Skeletal muscle tissue (tissue), 4 donors: ENCODE results near the gene SLC19A1. TPM values are rescaled to one million over a fixed set of nuclear protein-coding genes. Genes with fewer than 3 reads are reported as not detected.

ENCODE experiments used
- H3K27ac ChIP-seq: one replicate; pipeline ENCODE4 v1.7.0; 2013; ENCODE audit warnings: mild to moderate bottlenecking, low read depth, low read length, inconsistent platforms
- H3K27me3 ChIP-seq, 3 donors: one replicate each; pipeline ENCODE4 v1.7.0; 2013; ENCODE audit warnings: low read length in 3 of 3; ENCODE audit not compliant: control insufficient read depth in 3 of 3, insufficient read depth in 3 of 3
- H3K36me3 ChIP-seq, 3 donors: one replicate each; pipeline ENCODE4 v1.7.0; 2013; ENCODE audit warnings: low read length in 3 of 3; ENCODE audit not compliant: control insufficient read depth in 3 of 3, insufficient read depth in 3 of 3
- H3K4me1 ChIP-seq, 3 donors: one replicate each; pipeline ENCODE4 v1.7.0; 2013; ENCODE audit warnings: low read length in 3 of 3, mild to moderate bottlenecking in 3 of 3; ENCODE audit not compliant: control insufficient read depth in 3 of 3, insufficient read depth in 3 of 3
- H3K4me3 ChIP-seq, 3 donors: one replicate each; pipeline ENCODE4 v1.7.0; 2013; ENCODE audit warnings: low read length in 3 of 3
- H3K9ac ChIP-seq, 3 donors: one replicate each; pipeline ENCODE4 v1.7.0; 2013; ENCODE audit warnings: low read length in 3 of 3, mild to moderate bottlenecking in 3 of 3, moderate library complexity in 2 of 3, low read depth in 1 of 3
- H3K9me3 ChIP-seq, 3 donors: one replicate each; pipeline ENCODE4 v1.7.0; 2013; ENCODE audit warnings: low read length in 3 of 3; ENCODE audit not compliant: control insufficient read depth in 3 of 3
- total RNA-seq: library from RNA; depleted of rRNA; stranded (reverse); fragments of >200 nt; gene quantifications from one replicate; pipeline ENCODE4 v1.2.3, GENCODE V29; 2014
- donor health status: Osteomylitis.

SLC19A1 gene
- total RNA-seq, 1 donor from 2014 or later, result 4.7 TPM

DNA sequence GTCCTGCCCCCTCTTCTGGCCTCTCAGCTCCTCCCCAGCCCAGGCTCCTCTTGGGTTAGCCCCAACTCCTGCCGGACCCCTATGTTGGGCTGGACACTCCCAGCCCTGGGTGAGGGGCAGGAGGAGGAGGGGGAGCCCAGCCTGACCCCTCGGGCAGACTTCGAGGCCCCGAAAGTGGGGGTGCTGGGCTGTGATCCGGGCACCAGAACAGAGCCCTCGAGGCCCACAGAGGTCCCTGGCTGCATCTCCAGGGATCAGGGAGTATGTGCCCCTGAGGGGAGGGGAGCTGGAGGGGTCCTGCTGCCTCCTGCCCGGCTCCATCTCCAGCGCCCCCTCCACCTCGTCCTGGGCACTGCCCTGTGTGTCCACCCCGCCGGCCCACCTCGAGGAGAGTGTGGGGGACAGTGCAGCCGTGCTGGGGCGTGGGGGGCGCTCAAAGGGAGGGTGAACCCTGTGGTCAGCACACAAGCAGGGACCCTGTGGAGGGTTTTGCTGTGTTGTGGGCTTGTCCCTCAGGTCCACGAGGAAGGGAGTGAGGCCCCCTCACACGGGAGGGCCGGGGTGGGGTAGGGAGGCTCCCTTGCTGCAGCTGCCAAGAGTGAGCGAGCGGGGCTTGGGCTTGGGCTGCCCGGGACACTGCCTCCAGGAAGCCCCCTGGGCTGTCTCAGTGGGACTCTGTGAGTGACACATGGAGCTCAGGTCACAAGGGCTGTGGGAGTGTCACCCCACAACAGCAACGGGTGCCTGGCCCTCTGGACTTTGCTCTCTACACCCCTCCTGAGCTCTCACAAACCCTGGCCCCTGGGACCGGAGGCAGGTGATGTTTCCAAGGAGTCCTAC, 82.8 kb downstream of the SLC19A1 start:
- Histone ChIP-seq H3K4me3 (no peak overlapping the region), H3K9ac (no peak overlapping the region), H3K36me3 (no peaks in the 10 kb centered on the region), H3K9me3 (peaks cover 0 to 5% (median 2%) of the 10 kb centered on the region in 3 donors), H3K4me1 (peaks cover 12 to 21% (median 13%) of the 10 kb centered on the region in 3 donors), H3K27me3 (peaks cover 15 to 35% (median 24%) of the 10 kb centered on the region in 3 donors), H3K27ac (no peak overlapping the region)

DNA sequence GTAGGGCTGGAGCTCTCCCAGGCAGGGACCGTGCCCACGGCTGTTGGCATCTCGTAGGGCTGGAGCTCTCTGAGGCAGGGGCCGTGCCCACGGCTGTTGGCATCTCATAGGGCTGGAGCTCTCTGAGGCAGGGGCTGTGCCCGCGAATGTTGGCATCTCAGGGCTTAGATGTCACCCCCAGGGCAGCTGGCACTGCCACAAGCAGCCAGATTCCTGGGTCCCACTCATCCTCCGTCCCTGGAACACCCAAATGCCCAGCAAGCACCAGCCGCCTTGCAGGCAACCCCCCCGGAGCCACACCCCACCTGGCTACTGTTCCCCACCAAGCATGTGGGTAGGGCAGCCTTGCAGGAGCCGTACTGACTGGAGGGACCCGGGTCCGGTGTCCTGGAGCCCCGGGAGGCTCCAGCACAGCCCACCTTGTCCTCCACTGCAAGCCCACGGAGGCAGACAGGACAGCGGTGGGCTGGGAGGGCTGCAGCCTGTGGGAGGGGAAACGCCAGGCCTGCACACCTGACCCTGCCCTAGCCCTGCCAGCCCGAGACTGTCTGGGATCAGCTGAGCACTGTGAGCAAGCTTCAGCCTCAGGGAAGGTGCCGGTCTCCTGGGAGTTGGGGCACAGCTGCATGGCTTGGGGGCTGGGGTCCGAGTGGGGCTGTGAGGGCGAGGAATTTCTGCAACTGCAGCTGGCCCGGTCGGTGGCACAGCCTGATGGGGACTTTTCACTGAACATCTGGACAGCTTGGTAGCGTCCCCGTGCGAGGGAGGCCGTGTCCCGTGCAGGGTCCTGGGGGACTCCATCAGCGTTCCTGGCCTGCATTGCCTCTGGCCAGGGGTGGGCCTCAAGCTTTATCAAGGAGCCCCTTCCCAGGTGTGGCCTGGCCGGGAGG, 83.7 kb downstream of the SLC19A1 start:
- H3K27me3 ChIP-seq, result peaks cover 15 to 40% (median 24%) of the 10 kb centered on the region in 3 donors
- H3K4me3 ChIP-seq, result no peak overlapping the region
- H3K27ac ChIP-seq, result no peak overlapping the region
- peaks cover 0 to 5% (median 2%) of the 10 kb centered on the region in 3 donors for H3K9me3 ChIP-seq
- H3K9ac ChIP-seq, result no peak overlapping the region
- peaks cover 12 to 26% (median 18%) of the 10 kb centered on the region in 3 donors for H3K4me1 ChIP-seq
- H3K36me3 ChIP-seq, result no peaks in the 10 kb centered on the region

DNA sequence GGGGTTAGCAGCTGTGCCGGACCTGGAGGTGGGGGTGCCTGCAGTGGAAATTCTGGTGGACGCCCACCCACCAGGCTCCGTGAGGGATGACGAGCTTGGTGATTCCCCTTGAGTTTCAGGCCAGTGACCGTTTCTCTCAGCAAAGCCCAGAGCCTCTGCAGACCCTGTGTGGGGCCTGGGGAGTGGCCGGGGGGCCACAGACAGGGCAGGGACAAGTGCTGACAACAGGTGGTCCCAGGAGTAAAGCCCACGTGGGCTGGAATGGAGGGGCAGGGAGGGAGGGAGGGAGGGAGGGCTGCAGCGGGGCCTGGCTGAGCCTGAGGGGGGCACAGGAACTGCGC, 84.4 kb downstream of the SLC19A1 start:
- peaks cover 12 to 26% (median 18%) of the 10 kb centered on the region in 3 donors for H3K4me1 ChIP-seq
- no peak overlapping the region for H3K27ac ChIP-seq
- no peak overlapping the region for H3K9ac ChIP-seq
- H3K27me3 ChIP-seq, result peaks cover 12 to 36% (median 24%) of the 10 kb centered on the region in 3 donors
- no peak overlapping the region for H3K4me3 ChIP-seq
- H3K36me3 ChIP-seq, result no peaks in the 10 kb centered on the region
- H3K9me3 ChIP-seq, result peaks cover 0 to 5% (median 0%) of the 10 kb centered on the region in 3 donors

DNA sequence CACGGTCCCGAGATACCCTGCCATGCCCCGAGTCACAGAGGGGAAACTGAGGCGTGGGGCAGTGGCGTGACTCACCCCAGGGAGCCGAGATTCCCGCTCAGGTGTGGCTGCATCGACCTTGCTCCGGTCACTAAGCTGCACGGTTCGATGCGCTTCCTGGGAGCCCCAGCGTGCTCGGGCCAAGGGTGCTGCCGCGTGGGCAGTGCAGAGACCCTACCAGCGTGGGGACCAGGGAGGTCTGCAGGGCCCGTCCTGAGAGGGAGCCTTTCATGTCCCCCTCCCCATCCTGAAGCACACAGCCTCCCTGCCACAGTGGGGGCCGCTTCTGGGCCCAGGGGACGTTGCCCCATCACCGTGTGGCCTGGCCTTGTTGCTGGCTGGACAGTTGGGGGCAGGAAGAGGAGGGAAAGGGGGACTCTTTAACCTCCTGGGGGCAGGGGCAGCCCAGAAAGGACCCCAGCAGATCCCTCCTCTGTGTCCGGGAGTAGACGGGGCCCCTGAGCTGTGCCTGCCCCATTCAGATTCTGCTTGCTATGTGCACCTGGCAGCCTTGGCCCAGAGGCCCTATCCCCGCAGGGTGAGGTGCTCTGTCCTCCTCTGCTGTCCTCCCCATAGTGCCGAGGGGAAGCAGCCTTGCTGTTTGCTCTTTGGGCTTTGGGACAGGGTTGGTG, 84.9 kb downstream of the SLC19A1 start:
- peaks cover 0 to 5% (median 0%) of the 10 kb centered on the region in 3 donors for H3K9me3 ChIP-seq
- H3K27ac ChIP-seq, result no peak overlapping the region
- peaks cover 12 to 26% (median 18%) of the 10 kb centered on the region in 3 donors for H3K4me1 ChIP-seq
- H3K9ac ChIP-seq, result no peak overlapping the region
- peak overlapping the region in 2 of 3 donors; percentile 13 to 14 for H3K4me3 ChIP-seq
- peaks cover 12 to 36% (median 24%) of the 10 kb centered on the region in 3 donors for H3K27me3 ChIP-seq
- H3K36me3 ChIP-seq, result no peaks in the 10 kb centered on the region

DNA sequence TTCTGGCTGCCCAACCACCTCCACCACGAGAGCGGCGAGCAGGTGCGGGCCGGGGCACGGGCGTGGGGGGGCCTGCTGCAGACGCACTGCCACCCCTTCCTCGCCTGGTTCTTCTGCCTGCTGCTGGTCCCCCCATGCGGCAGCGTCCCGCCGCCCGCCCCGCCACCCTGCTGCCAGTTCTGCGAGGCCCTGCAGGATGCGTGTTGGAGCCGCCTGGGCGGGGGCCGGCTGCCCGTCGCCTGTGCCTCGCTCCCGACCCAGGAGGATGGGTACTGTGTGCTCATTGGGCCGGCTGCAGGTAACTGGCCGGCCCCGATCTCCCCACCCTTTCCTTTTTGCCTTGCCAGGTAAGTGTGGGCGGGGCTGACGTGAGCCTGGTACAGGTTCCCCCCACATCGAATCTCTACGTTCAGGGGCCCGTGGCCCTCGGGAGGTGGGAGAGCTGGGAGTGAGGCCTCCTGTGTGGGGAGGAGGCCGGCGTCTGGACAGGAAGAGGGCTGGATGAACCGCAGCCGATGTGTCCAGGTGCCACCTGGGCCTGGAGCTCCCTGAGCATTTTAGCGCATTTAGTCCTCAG, 85.6 kb downstream of the SLC19A1 start:
- Histone ChIP-seq H3K27me3 (peaks cover 12 to 36% (median 24%) of the 10 kb centered on the region in 3 donors), H3K4me3 (peak overlapping the region in 2 of 3 donors; percentile 13 to 14), H3K9me3 (peaks cover 0 to 4% (median 0%) of the 10 kb centered on the region in 3 donors), H3K9ac (no peak overlapping the region), H3K4me1 (peaks cover 12 to 26% (median 18%) of the 10 kb centered on the region in 3 donors), H3K27ac (no peak overlapping the region), H3K36me3 (no peaks in the 10 kb centered on the region)

DNA sequence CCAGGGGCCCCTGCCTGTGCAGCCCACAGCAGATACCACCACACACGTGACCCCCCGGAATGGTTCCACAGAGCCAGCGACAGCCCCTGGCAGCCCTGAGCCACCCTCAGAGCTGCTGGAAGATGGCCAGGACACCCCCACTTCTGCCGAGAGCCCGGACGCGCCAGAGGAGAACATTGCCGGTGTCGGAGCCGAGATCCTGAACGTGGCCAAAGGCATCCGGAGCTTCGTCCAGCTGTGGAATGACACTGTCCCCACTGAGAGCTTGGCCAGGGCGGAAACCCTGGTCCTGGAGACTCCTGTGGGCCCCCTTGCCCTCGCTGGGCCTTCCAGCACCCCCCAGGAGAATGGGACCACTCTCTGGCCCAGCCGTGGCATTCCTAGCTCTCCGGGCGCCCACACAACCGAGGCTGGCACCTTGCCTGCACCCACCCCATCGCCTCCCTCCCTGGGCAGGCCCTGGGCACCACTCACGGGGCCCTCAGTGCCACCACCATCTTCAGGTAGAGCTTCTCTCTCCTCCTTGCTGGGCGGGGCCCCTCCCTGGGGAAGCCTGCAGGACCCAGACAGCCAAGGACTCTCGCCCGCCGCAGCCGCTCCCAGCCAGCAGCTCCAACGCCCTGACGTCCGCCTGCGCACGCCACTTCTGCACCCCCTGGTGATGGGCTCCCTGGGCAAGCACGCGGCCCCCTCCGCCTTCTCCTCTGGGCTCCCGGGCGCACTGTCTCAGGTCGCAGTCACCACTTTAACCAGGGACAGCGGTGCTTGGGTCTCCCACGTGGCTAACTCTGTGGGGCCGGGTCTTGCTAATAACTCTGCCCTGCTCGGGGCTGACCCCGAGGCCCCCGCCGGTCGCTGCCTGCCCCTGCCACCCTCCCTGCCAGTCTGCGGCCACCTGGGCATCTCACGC, 86.3 kb downstream of the SLC19A1 start:
- Histone ChIP-seq H3K27ac (no peak overlapping the region), H3K4me1 (peaks cover 12 to 26% (median 18%) of the 10 kb centered on the region in 3 donors), H3K9me3 (no peaks in the 10 kb centered on the region), H3K4me3 (peak overlapping the region; percentile 27 to 58 (median 38)), H3K9ac (peak overlapping the region in 2 of 3 donors; percentile 32 to 50), H3K27me3 (peaks cover 12 to 36% (median 24%) of the 10 kb centered on the region in 3 donors), H3K36me3 (no peaks in the 10 kb centered on the region)

DNA sequence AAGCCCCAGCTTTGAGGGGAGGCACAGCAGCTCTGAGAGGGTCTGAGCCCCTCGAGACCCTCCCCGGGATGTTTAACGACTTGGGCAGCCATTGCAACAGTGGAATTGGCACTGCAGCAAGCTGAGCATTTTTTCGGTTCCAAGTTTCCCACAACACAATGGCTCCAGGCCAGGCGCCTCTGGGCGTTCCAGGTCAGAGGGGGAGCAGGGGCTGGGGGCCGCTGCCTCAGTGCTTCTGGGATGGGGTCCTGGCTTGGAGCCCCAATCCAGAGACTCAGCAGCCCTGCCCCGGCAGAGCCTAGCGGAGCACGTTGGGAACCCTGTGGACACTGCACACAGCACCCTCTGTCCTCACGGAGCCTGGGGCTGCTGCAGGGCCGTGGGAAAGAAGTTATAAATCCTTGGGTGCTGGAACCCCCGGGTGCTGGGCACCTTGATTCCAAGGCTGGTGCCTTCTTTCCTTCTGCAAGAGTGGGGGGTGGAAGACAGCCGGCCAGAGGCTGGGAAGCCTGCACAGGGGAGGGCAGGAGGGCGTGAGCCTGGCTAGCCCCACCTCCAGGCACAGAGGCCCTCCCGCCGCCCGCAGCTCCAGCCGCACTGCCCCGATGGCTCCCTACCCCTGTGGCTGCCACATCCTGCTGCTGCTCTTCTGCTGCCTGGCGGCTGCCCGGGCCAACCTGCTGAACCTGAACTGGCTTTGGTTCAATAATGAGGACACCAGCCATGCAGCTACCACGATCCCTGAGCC, 87.1 kb downstream of the SLC19A1 start:
- Histone ChIP-seq H3K36me3 (no peaks in the 10 kb centered on the region), H3K9me3 (no peaks in the 10 kb centered on the region), H3K4me3 (peak overlapping the region; percentile 27 to 58 (median 38)), H3K9ac (peak overlapping the region in 2 of 3 donors; percentile 32 to 50), H3K27me3 (peaks cover 10 to 36% (median 24%) of the 10 kb centered on the region in 3 donors), H3K4me1 (peaks cover 12 to 26% (median 18%) of the 10 kb centered on the region in 3 donors), H3K27ac (no peak overlapping the region)
